ENCODE data around the gene TECPR2.
"Not testable (repeated sequence)": the region's sequence is repeated elsewhere in the genome, so short reads cannot be mapped to it uniquely, and the experiment has no call there.

TECPR2 gene

DNA sequence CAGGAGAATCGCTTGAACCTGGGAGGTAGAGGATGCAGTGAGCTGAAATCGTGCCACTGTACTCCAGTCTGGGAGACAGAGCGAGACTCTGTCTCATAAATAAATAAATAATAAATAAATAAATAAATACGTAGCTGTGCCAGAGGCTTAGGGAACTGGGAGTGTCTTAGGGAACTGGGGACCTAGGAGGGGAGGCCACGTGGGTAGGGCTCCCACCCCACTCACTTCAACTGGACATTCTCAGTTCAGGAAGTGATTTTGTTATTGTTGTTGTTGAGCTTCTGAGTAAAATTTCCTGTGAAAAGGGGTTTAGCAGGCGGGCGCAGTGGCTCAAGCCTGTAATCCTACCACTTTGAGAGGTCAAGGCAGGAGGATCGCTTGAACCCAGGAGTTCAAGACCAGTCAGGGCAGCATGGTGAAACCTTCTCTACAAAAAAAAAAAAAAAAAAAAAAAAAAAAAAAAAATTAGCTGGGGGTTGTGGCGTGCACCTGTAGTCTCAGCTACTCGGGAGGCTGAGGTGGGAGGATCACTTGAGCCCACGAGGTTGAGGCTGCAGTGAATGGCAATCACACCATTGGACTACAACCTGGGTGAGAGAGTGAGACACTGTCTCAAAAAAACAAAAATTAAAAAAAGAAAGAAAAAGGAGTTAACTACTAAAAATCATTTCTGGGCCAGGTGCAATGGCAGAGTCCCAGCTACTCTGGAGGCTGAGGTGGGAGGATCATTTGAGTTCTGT is 165.9 kb downstream of the TECPR2 start:
- DNase-seq (ENCODE audit: low read depth), result no peak

DNA sequence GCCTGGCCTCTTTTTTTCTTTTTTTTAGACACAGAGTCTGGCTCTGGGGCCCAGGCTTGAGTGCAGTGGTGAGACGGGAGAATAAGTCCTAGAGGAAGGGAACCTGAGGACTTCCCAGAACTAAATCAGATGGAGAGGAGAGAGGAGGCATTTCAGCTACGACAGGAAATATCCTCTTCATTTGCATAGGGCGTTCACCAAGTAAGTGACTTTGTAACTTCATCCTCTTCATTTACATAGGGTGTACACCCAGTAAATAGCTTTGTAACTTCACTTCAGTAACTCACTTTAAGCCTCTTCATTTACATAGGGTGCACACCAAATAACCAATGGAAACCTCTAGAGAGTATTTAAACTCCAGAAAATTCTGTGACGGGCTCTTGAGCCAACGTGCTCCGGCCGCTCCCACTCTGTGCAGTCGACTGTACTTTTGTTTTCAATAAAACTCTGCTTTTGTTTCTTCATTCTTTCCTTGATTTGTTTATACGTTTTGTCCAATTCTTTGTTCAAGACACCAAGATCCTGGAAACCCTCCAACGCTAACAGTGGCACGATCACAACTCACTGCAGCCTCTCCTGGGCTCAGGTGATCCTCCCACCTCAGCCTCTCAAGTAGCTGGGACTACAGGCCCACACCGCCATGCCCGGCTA is 168.2 kb downstream of the TECPR2 start:
- DNase-seq (ENCODE audit: low read depth), result no peak

DNA sequence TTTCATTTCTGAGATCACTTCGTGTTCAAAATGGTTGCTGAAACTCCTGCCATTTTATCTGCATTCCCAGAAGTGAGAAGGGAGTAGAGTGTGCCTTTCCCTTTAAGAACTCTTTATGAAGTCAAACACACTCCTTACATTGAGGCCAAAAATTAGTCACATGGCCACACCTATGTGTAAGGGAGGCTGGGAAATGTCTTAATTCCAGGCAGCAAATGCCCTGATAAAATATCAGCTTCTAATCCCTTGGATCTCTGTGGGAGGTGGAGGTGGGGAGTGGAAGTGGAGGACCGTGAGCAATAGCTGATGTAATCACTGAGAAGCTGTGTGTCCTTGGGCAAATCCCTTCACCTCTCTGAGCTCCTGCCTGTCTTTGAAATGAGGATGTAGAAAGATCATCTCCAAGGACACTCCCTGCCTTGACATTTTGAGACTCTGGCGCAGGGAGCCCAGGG is 169.5 kb downstream of the TECPR2 start:
- DNase-seq (ENCODE audit: low read depth), result no peak

DNA sequence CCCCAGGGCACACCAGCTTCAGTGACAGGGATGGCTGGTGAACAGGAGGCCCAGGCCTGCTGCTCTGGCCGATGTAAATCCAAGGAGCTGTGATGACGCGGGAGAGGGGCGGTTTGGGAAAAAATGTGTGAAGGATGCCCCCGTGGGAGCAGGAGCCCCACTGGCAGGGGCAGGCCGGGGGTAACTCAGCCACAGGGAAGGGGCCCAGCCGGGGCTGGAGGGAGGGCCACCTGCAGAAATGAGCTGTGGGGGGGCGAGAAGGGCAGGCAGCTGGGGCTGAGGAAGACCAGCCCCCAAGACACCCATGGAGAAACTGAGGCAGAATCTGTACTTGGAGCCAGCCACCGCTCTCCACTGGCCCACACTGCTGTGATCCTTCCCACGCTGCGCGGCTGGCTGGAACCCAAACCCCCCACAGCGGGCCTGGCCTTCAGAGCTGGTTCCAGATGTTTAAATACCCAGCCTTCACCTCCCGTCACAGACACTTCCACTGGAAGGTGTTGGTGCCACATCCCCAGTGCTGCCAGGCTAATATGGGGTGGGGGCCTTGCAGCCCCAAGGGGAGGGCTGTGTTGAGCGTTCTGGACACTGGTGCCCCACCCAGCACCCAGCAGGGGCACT is 175.3 kb downstream of the TECPR2 start:
- no peak for DNase-seq (ENCODE audit: low read depth)

DNA sequence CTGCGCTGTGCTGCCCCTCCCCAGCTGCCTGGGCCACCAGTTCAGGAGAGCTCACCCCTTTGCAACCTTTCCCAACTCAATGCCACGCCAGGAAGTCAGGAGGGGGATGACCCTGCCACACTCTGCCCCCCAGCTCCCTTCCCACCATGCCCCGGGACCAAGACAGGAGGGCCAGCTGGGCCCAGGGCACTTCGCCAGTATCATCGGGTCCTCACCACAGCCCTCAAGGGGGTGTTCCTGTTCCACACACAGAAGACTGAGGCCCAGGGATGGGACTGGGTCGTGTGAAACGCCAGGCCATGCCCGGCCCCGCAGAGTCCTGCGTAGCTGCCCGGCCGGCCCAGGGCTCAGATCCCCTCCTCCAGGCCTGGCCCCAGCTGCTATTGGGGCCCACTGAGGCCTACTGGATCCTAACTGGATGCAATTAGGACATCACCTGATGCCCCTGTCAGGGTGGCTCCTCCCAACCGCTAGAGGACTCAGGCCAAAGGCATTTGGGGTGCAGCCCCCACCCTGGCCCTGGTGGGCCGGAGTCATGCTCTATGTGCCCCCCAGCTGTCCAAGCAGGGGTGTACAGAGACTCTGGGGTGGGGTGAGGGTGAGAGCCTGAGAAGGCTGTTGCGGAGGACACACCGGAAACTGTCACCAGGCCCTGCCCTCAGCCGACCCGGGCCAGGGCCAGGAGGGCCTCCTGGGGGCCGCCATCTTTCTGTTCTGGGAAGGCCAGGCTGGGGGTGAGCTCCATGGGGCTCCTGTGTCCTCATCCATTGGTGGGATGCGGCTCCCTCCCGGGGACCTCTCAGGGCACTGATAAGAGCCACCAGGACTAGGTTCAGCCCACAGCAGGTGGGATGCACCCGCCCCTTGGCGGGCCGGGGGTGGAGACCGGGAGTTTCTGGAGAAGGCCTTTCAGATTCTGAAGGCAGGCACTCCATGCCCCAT is 176.1 kb downstream of the TECPR2 start:
- no peak for DNase-seq (ENCODE audit: low read depth)

DNA sequence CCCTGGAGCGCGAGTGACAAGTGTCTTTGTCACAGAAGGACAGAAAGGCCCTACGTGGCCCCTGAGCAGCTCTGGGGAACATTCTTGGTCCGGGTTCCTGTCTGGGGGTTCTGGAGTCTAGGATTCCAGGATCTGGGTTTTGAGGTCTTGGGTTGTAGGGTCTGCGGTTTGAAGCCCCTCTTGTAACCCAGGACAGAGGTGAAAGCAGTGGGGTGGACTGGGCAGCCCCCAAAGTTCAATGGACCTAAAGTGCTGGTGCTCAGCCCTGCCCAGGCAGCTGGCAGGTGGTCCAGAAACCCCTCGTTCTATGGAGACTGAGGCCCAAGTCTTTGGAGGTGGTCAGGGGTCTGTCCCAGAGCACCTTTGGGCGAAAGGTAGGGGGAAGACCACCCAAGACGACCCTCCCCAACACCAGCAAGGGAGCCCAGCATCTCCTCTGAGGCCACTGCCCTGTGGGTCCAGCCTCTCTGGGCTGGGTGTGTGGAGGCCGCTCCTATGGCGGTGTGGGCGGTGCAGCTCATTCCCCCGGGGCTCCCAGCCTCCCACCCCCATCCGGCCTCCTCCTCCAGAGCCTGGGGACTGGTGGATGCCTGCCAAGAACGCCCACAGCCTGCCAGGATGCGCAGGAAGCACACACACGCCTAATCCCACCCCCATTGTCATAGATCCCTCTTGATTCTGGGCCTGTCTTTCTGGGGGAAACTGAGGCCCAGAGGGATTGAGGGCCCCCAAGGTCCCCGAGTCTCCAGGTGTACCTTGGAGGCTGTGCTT is 177.0 kb downstream of the TECPR2 start:
- no peak for DNase-seq (ENCODE audit: low read depth)

DNA sequence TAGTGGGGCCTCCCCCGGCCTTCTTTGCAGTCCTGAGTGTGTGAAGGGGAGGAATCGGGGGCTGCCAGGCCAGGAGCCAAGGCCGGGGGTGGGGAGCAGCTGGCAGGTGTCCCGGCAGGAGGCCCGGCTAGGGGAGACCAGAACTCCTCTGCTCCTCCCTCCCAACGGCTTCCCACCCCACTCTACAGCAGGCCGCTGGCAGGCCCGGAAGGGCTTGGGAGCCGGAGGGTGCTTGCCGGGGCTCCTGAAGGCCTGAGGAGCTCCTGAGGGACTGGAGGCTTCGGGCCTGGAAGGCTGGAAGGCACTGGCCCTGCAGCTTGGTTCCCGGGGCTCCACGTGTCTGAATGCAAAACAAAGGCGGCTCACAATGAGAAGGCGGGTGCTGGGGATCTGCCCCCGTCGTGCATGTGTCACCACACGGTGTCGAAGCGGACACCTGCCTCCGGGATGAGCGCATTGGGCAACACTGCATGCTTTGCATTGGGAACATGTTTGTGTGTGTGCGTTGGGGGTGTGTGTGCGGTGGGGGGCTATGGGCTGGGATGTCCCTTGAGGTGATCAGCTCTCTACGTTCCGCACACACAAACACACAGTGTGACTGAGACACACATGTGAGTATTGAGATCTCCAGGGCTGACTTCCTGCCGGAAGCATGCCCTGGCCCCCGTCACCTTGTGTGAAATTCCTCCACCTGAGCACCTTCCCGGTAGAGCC is 177.7 kb downstream of the TECPR2 start:
- no peak for DNase-seq (ENCODE audit: low read depth)

DNA sequence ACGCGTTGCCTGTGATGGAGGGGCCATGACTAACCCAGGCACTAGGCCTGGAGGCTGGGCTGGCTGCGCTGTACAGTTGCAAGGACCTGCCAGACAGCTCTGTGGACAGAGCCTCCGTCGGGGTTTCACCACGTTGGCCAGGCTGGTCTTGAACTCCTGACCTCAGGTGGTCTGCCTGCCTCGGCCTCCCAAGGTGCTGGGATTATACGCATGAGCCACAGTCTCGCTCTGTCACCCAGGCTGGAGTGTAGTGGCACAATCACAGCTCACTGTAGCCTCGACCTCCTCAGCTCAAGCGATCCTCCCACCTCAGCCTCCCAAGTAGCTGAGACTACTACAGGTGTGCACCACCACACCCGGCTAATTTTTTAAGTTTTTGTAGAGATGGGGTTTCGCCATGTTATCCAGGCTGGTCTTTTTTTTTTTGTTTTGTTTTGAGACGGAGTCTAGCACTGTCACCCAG is 178.3 kb downstream of the TECPR2 start:
- not testable (repeated sequence) for DNase-seq (ENCODE audit: low read depth)

DNA sequence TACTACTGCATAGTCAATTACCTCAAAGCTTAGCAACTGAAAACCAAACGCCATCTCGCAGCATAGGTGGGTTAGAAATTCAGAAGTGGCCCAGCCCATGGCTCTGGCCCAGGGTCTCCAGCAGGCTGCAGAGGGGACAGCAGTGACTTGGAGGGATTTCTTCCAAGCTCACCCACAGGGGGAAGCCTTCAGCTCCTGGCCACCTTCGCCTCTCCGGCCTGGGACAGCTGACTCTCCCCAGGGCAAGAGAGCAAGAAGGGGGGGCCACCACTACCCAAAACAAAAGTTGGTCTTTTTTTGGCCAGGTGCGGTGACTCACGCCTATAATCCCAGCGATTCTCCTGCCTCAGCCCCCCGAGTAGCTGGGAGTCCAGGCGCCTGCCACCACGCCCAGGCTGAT is 179.0 kb downstream of the TECPR2 start:
- no peak for DNase-seq (ENCODE audit: low read depth)

DNA sequence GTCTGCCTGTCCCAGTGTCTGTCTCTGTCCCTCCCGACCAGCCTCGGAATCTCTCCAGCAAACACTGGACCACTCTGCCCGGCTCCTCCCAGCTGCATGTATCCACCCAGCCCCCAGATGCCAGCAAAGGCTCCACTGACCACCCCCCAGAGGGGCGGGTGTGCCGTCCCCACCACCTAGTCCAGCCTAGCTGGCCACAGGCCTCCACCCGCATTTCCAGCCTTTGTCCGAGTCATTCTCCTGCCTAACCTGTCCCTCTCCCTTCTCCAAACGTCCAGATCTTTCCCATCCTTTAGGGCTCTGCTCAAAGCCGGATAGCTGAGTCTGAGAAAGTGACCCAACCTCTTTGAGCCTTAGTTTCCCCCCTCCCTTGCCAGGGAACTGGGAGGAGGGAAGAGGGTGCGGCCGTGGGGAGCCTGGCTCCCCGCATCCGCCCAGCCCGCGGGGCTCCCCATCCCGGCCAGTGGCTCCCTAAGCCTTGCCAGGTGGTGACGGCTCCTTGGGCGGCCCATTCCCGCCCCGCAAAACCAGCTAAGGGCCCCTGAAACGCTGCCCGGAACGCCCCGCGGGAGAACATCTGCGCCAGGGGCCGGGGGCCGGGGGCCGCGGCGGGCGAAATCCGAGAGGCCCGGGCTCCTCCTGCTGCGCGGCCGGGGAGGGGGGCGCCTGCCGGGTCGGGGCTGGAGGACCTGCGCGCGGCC is 181.5 kb downstream of the TECPR2 start:
- DNase-seq (ENCODE audit: low read depth), result no peak

DNA sequence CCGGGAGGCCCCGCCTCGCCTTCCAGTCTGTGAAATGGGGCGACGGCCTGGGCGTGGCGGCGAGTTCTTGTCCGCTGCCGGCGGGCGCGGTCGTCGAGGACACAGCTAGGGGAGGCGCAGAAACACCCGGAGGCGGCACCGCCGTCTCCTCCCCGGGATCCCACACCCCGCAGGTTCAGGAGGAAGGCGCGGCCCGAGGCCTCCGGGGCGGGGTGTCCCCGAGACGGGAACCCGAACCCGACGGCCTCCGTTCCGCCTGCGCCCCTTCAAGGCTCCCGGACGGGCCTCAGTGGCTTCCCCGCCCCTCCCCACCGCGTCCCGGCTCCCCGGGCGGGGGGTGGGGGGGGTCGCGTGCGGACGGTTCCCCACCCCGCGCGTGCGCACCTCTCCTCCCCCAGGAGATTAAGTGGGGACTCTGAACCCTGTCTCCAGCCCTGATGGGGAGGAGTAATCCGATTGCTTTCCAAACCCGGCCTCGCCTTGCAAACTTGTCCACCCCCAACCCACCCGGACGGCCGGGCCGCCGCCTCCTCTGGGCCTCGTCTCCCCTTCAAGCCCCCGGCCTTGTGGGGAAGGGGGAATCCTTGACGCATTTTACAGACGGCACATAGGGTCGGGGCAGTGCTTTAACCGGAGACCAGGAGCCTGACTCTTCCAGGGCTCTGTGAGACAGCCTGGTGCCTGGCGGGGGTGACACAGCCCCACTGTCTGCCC is 182.2 kb downstream of the TECPR2 start:
- DNase-seq (ENCODE audit: low read depth), result no peak

DNA sequence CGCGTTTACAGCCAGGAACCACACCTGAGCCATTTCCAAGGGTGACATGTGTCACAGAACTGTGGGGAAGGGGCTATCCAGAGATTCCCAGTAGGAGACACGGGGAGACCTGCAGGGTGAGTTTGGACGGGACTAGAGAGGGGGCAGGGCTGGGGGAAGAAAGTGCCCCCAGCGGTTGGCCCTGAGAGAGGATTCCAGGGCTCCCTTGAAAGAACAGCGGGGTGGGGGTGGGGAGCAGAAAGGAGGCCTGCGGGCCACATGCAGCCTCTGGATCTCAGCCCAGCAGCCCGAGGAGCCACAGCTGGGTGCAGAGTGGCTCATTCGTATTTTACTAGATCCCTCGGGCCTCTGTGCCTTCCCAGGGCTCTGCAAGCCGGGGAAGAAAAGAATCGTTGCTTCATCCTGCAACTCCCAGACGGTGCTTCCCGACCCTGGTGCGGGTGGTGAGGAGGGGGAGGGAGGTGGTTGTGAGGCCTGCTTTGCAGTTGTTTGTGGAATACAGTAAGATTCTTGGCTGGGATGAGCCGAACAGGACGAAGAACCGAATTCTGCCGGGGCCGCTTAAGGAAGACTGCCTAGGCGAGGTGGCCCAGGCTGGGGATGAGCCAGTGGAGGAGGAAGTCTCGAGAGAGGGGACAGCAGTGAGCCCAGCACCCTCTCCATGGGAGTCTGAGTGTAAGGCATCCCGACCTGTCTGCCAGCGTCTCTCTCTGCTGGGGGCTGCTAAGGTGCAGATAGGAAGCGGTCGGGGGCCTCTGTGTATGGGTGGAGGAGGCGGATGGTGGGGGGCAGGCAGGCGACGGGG is 182.9 kb downstream of the TECPR2 start:
- DNase-seq (ENCODE audit: low read depth), result no peak

DNA sequence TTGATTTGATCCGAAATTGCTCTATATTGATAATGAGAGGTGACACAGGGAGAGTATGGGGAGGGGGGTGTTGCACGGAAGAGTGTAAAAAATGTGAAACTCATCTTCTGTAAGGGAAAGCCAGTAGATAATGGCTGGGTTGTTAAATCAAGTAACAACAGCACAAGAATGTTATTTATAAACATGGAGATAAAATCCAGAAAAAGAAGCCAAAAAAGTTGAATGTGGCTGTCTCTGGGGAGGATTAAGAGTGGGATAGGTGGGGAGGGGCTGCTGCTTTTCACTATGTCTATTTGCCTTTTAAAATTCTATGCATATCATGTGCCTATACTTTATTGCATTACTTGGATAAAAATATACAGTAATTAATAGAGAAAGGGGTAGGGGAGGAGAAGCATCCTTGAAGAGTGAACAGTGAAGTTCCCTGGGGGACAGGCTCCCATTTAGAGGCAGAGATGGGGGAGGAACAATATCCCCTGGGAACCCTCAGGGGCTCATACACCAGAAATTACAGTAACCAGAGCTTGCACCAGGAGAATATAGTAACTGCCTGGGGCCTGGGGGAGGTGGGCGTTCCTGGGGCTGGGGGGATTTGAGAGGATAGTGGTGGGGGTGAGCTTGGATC is 186.0 kb downstream of the TECPR2 start:
- no peak for DNase-seq (ENCODE audit: low read depth)

DNA sequence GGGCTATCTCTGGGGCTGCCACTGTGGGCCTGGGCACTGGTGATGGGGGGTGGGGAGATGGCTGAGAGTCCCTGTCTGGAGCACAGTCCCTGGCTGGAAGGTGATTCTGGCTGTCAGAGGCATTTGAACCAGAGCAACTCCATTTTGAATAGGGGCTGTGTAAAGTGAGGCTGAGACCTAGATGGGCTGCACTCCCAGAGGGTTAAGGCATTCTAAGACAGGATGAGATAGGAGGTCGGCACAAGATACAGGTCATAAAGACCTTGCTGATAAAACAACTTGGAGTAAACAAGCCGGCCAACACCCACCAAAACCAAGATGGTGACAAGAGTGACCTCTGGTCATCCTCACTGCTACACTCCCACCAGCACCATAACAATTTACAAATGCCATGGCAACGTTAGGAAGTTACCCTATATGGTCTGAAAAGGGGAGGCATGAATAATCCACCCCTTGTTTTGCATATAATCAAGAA is 188.2 kb downstream of the TECPR2 start:
- DNase-seq (ENCODE audit: low read depth), result not testable (repeated sequence)
